GM12875 (cell line): ENCODE data around the gene LRRC61.

Source experiments
- H3K4me3 ChIP-seq: one replicate; pipeline ENCODE4 v1.5.1; 2011; ENCODE audit warnings: low read depth, low read length, control low read depth
- TF ChIP-seq, protein P1 (sequence below): IDR thresholded peaks from 2 replicates; pipeline ENCODE4 v1.5.1; 2011; ENCODE audit warnings: low read depth, mild to moderate bottlenecking, control low read depth, inconsistent platforms, low read length, moderate library complexity, borderline replicate concordance; ENCODE audit not compliant: insufficient read depth

The LRRC61 gene

DNA sequence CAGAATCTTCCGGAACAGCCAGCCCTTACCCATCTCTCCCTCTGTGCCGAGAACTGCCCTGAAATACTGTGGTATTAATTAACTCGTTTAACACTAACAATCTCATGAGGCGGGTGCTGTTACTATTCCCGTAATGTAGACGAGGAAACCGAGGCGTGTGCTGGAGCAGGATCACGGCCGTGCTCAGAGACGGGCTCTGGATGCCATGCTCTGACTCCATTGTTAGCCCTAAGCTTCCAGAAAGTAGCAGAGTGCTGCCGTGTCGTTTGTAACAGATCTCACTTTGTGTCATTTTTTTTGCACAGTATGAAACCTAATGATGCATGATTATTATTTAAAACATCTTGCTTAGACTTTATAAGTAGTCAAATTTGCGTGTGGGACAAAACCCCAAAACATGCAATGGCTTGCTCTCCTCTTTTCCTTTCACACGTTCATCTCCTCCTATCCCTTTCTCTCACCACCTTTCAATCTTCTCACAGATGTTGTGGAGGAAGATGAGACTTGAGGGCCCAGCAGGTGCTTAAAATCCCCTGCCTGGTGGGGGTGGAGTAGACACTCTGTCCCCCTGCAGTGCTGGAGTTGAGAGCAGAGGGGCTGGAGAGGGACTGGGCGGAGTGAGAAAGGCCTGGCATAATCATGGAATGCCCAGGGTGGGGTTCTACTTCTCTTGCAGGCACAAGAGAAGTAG, 672 bp downstream of the LRRC61 start:
- TF ChIP-seq, protein P1, sequence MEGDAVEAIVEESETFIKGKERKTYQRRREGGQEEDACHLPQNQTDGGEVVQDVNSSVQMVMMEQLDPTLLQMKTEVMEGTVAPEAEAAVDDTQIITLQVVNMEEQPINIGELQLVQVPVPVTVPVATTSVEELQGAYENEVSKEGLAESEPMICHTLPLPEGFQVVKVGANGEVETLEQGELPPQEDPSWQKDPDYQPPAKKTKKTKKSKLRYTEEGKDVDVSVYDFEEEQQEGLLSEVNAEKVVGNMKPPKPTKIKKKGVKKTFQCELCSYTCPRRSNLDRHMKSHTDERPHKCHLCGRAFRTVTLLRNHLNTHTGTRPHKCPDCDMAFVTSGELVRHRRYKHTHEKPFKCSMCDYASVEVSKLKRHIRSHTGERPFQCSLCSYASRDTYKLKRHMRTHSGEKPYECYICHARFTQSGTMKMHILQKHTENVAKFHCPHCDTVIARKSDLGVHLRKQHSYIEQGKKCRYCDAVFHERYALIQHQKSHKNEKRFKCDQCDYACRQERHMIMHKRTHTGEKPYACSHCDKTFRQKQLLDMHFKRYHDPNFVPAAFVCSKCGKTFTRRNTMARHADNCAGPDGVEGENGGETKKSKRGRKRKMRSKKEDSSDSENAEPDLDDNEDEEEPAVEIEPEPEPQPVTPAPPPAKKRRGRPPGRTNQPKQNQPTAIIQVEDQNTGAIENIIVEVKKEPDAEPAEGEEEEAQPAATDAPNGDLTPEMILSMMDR, result no peak
- H3K4me3 ChIP-seq, result peak overlapping the region; percentile 98

DNA sequence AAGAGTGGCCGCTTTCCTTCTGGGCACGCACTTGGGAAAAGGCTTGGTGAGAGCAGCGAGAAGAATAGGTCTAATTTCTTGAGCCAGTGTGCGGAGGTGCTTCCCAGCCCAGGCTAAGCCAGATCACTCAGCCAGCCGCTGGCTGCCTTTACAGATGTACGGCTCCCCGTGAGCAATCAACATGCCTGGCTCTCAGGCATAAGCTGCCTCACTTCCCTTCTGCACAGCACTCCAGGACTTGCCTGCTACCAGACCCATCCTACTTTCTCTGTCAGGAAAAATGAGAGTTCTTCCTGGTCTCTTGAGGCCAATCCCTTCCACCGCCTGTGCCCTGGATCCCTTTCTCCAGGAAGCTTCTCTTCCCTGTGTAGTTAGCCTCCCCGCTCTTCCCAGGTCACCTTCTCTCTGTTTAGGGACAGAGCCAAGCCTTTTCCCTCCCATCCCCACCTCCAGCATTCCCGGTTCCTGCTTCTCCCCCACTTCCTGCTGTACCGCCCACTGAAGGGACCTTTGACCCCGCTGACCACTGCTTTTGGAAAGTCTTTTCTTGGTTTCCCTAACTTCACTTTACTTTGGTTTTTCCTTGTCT, 1.3 kb downstream of the LRRC61 start:
- TF ChIP-seq, protein P1, result no peak
- peak overlapping the region; percentile 98 for H3K4me3 ChIP-seq

DNA sequence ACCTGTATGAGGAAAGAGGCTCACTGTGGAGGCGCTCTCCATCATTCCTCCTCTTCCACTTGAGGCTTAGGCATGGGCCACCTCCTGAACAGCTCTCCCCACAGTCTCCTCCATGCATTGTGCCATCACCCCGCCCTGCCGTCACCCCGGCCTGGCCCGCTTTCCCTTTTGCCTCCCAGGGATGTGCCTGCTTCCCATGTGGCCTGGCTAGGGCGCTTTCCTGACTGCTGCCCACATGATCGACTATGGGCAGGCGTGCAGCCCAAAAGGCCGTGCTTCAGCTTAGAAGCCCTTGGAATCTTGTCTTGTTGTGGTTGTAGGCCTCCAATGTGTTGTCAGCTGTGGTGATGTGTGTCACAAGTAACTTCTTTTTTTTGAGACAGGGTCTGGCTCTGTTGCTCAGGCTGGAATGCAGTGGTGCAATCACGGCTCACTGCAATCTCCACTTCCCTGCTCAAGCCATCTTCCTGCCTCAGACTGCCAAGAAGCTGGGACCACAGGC, 2.0 kb downstream of the LRRC61 start:
- TF ChIP-seq, protein P1, result no peak
- H3K4me3 ChIP-seq, result no peak overlapping the region

DNA sequence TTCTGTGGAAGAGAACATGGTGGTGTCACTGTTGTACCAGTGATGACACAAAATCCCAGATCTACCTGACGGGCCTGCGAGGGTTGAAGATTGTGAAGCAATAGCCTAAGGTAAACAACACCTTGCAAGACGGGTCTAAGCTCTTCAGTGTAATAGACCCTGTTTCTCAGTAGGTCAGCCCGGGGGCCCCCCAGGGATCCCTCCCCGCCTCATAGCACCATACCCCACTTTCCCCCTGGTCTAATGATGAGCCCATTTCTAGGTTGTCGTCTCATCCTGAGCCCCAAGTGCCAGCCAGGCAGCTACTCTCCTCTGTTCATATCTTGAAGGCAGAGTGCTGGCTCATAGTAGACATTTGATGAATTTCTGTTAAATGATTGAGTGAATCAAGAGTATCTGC, 2.7 kb downstream of the LRRC61 start:
- no peak overlapping the region for H3K4me3 ChIP-seq
- TF ChIP-seq, protein P1, result no peak

DNA sequence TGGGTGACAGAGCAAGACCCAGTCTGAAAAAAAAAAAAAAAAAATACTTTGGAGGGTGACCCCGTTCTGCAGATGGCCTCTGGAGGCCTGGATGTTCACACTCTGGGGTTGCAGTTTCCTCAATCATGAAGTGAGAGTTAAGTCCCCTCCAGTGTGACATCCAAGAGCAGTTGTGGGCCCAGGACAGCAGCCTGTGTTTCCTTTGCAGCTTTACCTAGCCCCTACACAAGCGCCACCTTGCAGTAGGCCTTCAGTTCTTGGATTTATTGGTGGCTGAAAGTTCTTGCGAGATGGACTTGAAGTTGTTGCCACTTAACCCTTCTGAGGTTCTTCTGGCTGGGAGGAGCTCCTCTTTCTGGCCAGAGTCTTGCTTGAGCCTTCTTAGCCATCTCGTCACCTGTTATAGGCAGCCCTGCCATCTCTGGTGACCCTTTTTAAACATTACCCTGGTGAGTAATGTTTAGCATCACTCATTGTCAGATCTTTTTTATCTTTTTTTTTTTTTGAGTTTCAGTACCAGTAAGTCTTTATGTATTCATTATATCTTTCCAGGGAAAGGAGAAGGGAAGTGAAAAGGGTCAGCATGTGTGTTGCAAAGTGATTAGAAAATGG, 3.6 kb downstream of the LRRC61 start:
- TF ChIP-seq, protein P1, result no peak
- no peak overlapping the region for H3K4me3 ChIP-seq

DNA sequence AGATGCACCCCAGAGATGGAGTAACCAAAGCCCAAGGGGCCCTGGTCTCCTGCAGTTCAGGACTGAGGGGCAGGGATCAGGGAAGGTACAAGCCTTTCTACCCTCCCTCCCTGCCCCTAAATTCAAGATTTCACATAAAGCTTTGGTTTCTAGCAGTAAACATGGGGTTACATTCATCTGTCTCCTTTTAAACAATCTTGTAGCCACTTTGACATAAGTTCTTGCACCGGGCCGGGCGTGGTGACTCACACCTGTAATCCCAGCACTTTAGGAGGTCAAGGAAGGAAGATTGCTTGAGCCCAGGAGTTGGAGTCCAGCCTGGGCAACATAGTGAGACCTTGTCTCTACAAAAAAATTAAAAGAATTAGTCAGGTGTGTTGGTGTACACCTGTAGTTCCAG, 4.2 kb downstream of the LRRC61 start:
- H3K4me3 ChIP-seq, result no peak overlapping the region
- TF ChIP-seq, protein P1, result no peak
